GM20000 (cell line): ENCODE data around the gene TRIM25.

Experiments used
- DNase-seq: peaks from one replicate; pipeline ENCODE4 v3.0.0; 2012; ENCODE audit warnings: low spot score
- TF ChIP-seq, protein P1 (sequence below): IDR thresholded peaks from 2 replicates; pipeline ENCODE4 v1.5.1; 2012; ENCODE audit warnings: mild to moderate bottlenecking, control low read depth; ENCODE audit errors: extremely low read depth, missing control alignments

The TRIM25 gene

DNA sequence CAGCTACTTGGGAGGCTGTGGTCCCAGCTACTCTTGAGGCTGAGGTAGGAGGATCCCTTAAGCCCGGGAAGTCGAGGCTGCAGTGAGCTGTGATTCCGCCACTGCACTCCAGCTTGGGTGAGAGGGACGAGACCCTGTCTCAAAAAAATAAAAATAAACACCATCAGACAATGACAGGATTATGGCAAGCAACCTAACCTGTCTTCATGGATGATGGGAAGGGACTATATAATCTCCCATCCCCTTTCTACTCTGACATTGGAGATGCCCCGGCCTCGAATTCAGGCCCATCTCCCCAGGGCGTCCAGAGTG lies 893 bp downstream of the TRIM25 start:
- TF ChIP-seq, protein P1, sequence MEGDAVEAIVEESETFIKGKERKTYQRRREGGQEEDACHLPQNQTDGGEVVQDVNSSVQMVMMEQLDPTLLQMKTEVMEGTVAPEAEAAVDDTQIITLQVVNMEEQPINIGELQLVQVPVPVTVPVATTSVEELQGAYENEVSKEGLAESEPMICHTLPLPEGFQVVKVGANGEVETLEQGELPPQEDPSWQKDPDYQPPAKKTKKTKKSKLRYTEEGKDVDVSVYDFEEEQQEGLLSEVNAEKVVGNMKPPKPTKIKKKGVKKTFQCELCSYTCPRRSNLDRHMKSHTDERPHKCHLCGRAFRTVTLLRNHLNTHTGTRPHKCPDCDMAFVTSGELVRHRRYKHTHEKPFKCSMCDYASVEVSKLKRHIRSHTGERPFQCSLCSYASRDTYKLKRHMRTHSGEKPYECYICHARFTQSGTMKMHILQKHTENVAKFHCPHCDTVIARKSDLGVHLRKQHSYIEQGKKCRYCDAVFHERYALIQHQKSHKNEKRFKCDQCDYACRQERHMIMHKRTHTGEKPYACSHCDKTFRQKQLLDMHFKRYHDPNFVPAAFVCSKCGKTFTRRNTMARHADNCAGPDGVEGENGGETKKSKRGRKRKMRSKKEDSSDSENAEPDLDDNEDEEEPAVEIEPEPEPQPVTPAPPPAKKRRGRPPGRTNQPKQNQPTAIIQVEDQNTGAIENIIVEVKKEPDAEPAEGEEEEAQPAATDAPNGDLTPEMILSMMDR = no peak
- DNase-seq = no peak

DNA sequence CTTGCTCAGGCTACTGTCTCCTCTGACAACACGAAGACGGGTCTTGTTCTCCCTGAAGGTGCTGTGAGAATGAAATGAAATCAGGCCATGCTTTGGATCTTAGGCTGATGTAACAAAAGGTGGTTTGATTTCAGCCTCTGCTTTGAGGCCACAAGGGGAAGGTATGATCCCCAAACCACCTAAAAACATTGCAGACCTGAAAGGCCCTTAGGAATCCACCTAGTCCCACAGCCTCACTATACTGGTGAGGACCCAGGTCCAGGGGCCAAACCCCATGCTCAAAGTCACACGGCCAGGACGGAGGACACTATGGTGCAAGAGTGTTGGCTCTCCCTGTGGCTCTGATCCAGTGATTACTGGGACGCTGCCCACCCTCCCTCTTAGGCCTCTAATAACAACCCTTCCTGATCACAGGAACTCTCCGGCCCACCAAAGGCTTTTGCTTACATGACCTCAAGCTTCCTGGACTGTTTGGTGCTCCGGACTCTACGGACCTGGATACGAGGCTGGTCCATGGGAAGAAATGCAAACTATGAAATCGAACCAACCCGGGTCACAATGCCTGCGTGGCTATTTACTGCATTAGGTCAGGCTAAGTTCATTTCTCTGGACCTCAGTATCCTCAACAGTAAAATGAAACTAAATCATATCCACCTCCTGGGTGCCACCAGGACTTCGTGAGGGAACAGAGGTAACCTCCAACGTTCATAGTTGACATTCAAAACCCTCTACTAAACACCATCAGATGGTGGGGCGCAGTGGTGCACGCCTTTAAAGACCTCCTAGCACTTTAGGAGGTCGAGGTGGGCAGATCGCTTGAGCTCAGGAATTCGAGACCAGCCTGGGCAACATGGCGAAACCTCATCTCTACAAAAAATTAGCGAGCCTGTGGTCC lies 1.5 kb downstream of the TRIM25 start:
- no peak for DNase-seq
- TF ChIP-seq, protein P1 = no peak

DNA sequence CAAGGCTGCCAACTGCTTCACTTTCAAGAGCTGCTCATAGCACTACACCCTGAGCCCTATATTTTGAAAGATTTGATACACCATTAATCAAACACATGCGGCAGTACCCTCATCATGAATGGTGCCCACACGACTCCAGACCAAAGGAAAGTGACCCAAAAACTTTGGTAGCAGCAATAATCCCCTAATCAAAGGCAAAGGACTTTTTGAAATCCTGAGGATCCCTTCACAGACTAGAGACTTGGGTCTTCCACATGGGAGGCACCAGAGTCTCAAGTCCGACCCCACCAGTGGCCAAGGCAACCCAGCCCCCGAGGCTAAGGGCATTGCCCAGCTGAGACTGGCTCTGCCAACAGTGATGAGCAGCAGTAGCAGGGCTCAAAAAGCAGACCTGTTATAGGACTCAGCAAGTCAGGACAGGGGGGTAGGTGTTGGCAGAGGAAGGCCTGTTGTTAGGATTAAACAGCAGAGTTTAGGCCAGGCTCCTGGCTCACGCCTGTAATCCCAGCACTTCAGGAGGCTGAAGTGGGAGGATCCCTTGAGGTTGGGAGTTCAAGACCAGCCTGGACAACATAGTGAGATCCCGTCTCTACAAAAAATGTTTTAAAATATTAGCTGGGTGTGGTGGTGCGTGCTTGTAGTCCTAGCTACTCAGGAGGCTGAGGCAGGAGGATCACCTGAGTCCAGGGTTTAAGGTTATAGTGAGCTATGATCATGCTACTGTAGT lies 3.2 kb downstream of the TRIM25 start:
- DNase-seq = no peak
- TF ChIP-seq, protein P1 = no peak

DNA sequence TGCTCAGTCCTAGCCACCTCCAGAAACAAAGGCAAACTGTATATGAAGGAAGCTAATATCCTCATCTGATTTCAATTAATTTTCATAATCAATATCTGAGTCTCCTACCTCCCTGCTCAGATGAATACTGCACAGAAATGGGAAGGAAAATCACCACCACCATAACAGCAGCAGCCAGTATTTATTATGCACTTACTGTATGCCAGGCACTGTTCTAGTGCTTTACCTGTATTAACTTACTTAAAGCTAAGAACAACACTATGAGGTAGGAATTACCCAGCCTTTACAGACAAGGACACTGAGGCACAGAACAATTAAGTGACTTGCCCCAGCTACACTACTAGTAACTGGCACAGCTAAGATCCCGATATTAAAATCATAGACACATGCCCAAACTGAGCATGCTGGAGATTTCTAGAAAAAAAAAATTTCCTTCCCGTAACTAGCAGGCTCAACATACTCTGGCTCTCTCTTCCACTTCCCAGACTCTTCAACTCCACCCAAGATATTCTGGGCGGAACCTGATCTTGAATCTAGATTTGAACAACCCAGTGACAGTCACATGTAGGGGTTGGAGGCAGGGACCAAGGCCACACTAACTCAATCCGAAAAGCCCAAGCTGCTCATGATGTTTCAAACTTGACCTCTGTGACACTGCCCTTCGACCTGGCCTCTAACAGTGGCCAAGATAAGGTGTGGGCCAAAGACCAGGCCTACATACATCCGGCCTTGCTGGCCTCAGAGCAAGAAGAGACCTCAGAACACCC lies 3.9 kb downstream of the TRIM25 start:
- DNase-seq = no peak
- TF ChIP-seq, protein P1 = no peak

DNA sequence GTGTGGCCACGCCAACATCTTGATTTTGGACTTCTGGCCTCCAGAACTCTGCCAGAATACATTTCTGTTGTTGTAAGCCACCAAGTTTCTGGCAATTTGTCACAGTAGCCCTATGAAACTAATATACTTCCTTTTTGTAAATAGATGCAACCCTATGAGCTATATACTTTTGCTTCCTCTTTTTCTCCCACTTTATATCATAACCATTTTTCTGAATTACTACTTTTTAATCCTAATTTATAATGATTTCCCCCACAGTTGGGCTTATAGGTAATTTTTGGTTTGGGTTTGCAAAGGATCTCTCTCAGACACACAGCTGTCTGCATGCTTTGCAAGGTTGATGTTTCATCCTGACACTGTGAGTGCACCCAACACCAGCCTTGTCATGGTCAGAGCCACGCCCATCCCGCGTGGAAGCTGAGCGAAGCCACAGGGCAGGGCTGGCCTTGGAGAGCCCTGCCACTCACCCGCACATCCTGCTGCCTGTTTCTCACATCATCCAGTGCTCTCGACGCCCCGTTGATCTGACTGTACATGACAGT lies 5.8 kb downstream of the TRIM25 start:
- DNase-seq = peak; percentile 70
- TF ChIP-seq, protein P1 = no peak

DNA sequence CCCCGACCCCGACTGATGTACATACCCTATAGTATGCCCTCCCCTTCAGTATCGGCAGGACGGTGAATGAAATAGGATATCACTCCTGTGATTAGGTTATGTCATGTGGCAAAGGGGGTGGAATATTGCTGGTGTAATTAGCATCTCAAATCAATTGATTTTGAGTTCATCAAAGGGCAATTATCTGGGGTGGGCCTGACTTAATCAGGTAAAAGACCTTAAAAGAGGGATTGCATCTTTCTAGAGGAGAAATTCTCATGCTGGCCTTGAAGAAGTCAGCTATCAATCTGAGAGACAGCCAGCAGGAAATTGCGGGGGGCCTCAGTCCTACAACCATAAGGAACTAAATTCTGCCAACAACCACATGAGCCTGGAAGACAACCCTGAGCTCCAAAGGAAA lies 10.3 kb downstream of the TRIM25 start:
- DNase-seq = no peak
- TF ChIP-seq, protein P1 = no peak
